ENCODE measurements around the gene MAPKAP1.

MAPKAP1 gene

DNA sequence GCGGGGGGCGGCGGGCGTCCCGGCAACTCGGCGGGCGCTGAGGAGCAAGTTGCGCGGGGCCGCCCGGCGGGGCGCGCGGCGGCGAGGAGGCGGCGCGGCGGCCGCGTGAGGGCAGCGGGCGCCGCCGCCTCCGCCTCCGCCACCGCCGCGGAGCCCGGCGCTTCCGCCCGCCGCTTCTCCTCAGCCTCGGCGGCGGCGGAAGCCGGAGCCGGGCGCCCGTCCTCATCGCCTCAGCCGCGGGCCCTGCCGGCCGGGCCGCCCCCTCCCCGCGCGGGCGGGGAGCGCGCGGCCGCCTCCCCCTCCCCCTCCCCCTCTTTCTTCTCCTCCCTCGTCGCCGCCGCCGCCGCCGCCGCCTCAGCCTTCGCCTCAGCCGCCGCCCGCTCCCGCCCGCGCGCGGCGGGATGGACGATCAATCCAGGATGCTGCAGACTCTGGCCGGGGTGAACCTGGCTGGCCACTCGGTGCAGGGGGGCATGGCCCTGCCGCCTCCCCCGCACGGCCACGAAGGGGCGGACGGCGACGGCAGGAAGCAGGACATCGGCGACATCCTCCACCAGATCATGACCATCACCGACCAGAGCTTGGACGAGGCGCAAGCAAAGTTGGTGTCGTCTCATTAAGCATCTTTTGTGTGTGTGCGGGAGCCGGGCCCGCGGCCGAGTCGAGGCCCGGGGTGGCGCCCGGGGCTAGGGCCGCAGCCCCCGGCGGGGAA lies 40.2 kb upstream of the MAPKAP1 start, which contains the start of gene PBX3:
PBX3 (plus strand) TSS at position 321 of the 712 bp plus-strand sequence.
- TF ChIP-seq, protein P1, sequence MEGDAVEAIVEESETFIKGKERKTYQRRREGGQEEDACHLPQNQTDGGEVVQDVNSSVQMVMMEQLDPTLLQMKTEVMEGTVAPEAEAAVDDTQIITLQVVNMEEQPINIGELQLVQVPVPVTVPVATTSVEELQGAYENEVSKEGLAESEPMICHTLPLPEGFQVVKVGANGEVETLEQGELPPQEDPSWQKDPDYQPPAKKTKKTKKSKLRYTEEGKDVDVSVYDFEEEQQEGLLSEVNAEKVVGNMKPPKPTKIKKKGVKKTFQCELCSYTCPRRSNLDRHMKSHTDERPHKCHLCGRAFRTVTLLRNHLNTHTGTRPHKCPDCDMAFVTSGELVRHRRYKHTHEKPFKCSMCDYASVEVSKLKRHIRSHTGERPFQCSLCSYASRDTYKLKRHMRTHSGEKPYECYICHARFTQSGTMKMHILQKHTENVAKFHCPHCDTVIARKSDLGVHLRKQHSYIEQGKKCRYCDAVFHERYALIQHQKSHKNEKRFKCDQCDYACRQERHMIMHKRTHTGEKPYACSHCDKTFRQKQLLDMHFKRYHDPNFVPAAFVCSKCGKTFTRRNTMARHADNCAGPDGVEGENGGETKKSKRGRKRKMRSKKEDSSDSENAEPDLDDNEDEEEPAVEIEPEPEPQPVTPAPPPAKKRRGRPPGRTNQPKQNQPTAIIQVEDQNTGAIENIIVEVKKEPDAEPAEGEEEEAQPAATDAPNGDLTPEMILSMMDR (IDR thresholded peaks at IDR 0.05; ENCODE audit: low read depth, low read length, missing control alignments) = no peak
- in situ Hi-C loops (cut with HindIII; ENCODE audit: low pct_ligation_motif_present, low sequenced_read_pairs) = no loop called here
- no peak for DNase-seq

GRCh38 chr9:125746774-125747052 lies 39.7 kb upstream of the MAPKAP1 start:
- Histone ChIP-seq H3K36me3 (replicated peaks) (no peaks in the 10 kb centered on the region), H3K27ac (no peak overlapping the region), H3K4me3 (ENCODE audit: low read depth, low read length) (peak overlapping the region; percentile 71), H3K27me3 (replicated peaks) (no peaks in the 10 kb centered on the region)
- TF ChIP-seq, protein P1 (IDR thresholded peaks at IDR 0.05; ENCODE audit: low read depth, low read length, missing control alignments) = no peak
- DNase-seq = no peak
- in situ Hi-C loops (cut with HindIII; ENCODE audit: low pct_ligation_motif_present, low sequenced_read_pairs) = no loop called here

More for the DNA sequence above, 40.2 kb upstream of the MAPKAP1 start, which contains the start of gene PBX3:
- peak within 1 kb of the TSS; percentile 87 for H3K4me3 ChIP-seq (ENCODE audit: low read depth, low read length)
- no peaks in the 10 kb centered on the region for H3K36me3 ChIP-seq (replicated peaks)
- peak within 1 kb of the TSS; percentile 28 for H3K27ac ChIP-seq
- no peaks in the 10 kb centered on the region for H3K27me3 ChIP-seq (replicated peaks)

DNA sequence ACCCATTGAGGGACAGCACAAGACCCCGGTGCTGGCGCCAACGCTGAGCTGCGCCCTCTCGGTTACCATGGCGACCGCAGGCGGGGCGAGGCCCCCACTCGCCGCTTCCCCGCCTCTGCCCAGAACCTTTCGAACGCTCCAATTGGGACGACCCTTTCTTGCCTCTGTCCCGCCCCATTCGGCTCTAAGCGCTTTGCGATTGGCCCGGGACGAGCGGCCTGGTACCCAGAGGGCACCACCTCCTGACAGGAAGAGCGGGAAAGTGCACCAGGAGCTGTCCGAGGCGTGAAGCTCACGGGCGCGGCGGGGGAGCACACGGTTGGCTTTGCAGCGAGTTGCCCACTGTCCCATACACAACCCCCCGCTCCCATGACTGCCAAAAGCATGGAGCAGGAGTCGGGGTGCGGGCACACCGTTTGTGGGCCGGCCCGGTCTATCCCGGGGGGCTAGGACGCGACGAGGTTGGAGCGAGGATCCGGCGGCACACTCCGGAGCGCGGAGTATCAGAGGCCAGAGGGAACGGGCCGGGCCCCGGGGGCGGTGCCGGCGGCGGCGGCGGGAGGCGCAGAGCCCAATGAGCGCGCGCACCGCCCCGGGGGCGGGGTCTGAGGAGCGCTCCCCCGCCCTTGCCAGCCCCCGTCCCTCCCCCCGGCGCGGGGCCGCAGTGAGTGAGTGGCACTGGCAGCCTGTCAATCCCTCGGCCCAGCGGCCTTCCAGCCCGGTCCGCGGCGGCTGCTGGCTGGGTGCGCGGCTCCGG lies 39.2 kb upstream of the MAPKAP1 start:
- peak; percentile 78 for DNase-seq
- H3K4me3 ChIP-seq (ENCODE audit: low read depth, low read length) = peak overlapping the region; percentile 71
- H3K27ac ChIP-seq = no peak overlapping the region
- no peaks in the 10 kb centered on the region for H3K36me3 ChIP-seq (replicated peaks)
- TF ChIP-seq, protein P1 (IDR thresholded peaks at IDR 0.05; ENCODE audit: low read depth, low read length, missing control alignments) = no peak
- in situ Hi-C loops (cut with HindIII; ENCODE audit: low pct_ligation_motif_present, low sequenced_read_pairs) = no loop called here
- no peaks in the 10 kb centered on the region for H3K27me3 ChIP-seq (replicated peaks)

GRCh38 chr9:125745682-125746016 lies 38.6 kb upstream of the MAPKAP1 start:
- Histone ChIP-seq H3K4me3 (ENCODE audit: low read depth, low read length) (peak overlapping the region; percentile 71), H3K36me3 (replicated peaks) (no peaks in the 10 kb centered on the region), H3K27me3 (replicated peaks) (no peaks in the 10 kb centered on the region), H3K27ac (no peak overlapping the region)
- TF ChIP-seq, protein P1 (IDR thresholded peaks at IDR 0.05; ENCODE audit: low read depth, low read length, missing control alignments) = no peak
- in situ Hi-C loops (cut with HindIII; ENCODE audit: low pct_ligation_motif_present, low sequenced_read_pairs) = no loop called here
- no peak for DNase-seq

GRCh38 chr9:125745018-125745417 lies 38.0 kb upstream of the MAPKAP1 start:
- TF ChIP-seq, protein P1 (IDR thresholded peaks at IDR 0.05; ENCODE audit: low read depth, low read length, missing control alignments) = no peak
- no peaks in the 10 kb centered on the region for H3K27me3 ChIP-seq (replicated peaks)
- no peak overlapping the region for H3K4me3 ChIP-seq (ENCODE audit: low read depth, low read length)
- no peak overlapping the region for H3K27ac ChIP-seq
- no peak for DNase-seq
- no peaks in the 10 kb centered on the region for H3K36me3 ChIP-seq (replicated peaks)
- in situ Hi-C loops (cut with HindIII; ENCODE audit: low pct_ligation_motif_present, low sequenced_read_pairs) = no loop called here
